Right lung (tissue), 5 donors: ENCODE data around the gene GPER1. TPM values are rescaled to one million over a fixed set of nuclear protein-coding genes. Genes with fewer than 3 reads are reported as not detected.
"Not testable (repeated sequence)": the region's sequence is repeated elsewhere in the genome, so short reads cannot be mapped to it uniquely, and the experiment has no call there.

Experiments used
- DNase-seq, 2 donors: peaks; one replicate each; pipeline ENCODE4 v3.0.0-alpha.2; 2013
- polyA plus RNA-seq, 5 donors: library from polyadenylated mRNA; unstranded; fragments of 120-200 nt; gene quantifications; one replicate each; pipeline versions ENCODE4 v1.2.1 to v1.2.3, GENCODE V29; 2013; ENCODE audit warnings: inconsistent platforms in 1 of 5, low replicate concordance in 1 of 5; ENCODE audit not compliant: insufficient read length in 5 of 5, insufficient read depth in 1 of 5

The GPER1 gene
- polyA plus RNA-seq, 5 donors = 3.9 to 9.6 (median 5.8) TPM

GRCh38 chr7:1140476-1141104 lies 52.7 kb downstream of the GPER1 start:
- DNase-seq = no peak

- no peak for DNase-seq
These were observed 53.7 kb downstream of the GPER1 start for GRCh38 chr7:1141651-1142050.

- DNase-seq = no peak
These were observed 54.2 kb downstream of the GPER1 start for GRCh38 chr7:1142051-1142635.

GRCh38 chr7:1143031-1143430 lies 55.1 kb downstream of the GPER1 start:
- DNase-seq = not testable (repeated sequence)

Other genes with a start within 250 kb of the GPER1 start
- 10 to 100 TPM; 20.3 to 40.0 (median 32.1) TPM for gene GET4, start 211.6 kb upstream of the GPER1 start, polyA plus RNA-seq
- 10 to 100 TPM in 1 of 5 donors, 1 to 10 TPM in 4; 4.5 to 10.6 (median 8.1) TPM for gene ADAP1, start 133.4 kb upstream of the GPER1 start, polyA plus RNA-seq
- 10 to 100 TPM; 12.6 to 17.5 (median 14.7) TPM for gene COX19, start 112.6 kb upstream of the GPER1 start, polyA plus RNA-seq
- gene CYP2W1, start 104.9 kb upstream of the GPER1 start, polyA plus RNA-seq = 10 to 100 TPM in 2 of 5 donors, 1 to 10 TPM in 3; 5.4 to 21.2 (median 9.5) TPM
- gene GPR146, start 43.6 kb upstream of the GPER1 start, polyA plus RNA-seq = 10 to 100 TPM in 1 of 5 donors, 1 to 10 TPM in 4; 4.6 to 10.8 (median 7.0) TPM
- gene ZFAND2A, start 72.1 kb downstream of the GPER1 start, polyA plus RNA-seq = 10 to 100 TPM; 18.0 to 28.5 (median 21.9) TPM
- gene UNCX, start 144.8 kb downstream of the GPER1 start, polyA plus RNA-seq = not detected